K562 (cell line): ENCODE data around the gene MED15. TPM values are rescaled to one million over a fixed set of nuclear protein-coding genes. Genes with fewer than 3 reads are reported as not detected.

Source experiments
- ATAC-seq: fragments of 200-7000 bp; cut with Tn5 transposase; 3 replicates; pipeline ENCODE4 v1.9.1; 2020; ENCODE audit warnings: moderate library complexity
- BruUV-seq: library from RNA; stranded (reverse); fragments of 400-500 nt; replicated peaks from 2 replicates; lab custom pipeline; 2021; lab: Mats Ljungman, UMichigan
- CTCF ChIA-PET: fragments of 300-600 bp; formaldehyde crosslinking; extraction: SDS; loops from one replicate; lab custom pipeline; 2021; ENCODE audit warnings: low intra/inter-chr PET ratio; lab: Yijun Ruan, JAX
- POLR2A ChIA-PET: fragments of 300-600, 350-650 bp; sonication (Branson Sonifier 250); formaldehyde crosslinking; extraction: SDS; loops from one replicate; lab custom pipeline; 2021; ENCODE audit warnings: antibody characterized with exemption, inconsistent platforms; lab: Yijun Ruan, JAX
- DNase-seq, 4 experiments: peaks; one replicate each; pipeline versions ENCODE4 v3.0.0 to v3.0.0-alpha.2; 2011 to 2018; ENCODE audit warnings: low spot score in 3 of 4, mixed read lengths in 3 of 4; ENCODE audit errors: extremely low read depth in 1 of 4
- FAIRE-seq: peaks from 2 replicates; lab custom pipeline; 2011; peaks lifted over from hg19 to GRCh38; lab: Jason Lieb, UNC
- H2AFZ ChIP-seq: 2 replicates; pipeline ENCODE4 v1.6.0; 2011; ENCODE audit warnings: low read depth, low read length, control low read depth, inconsistent platforms
- H3K27ac ChIP-seq: fragments of 200-600 bp; 3 replicates; pipeline ENCODE4 v1.8.0; 2011; ENCODE audit warnings: low read depth, mild to moderate bottlenecking, control low read depth, inconsistent platforms, low read length, moderate library complexity, mixed read lengths; ENCODE audit errors: extremely low read depth
- H3K27me3 ChIP-seq, 2 experiments: fragments of 300-600 bp in 1 of 2; 2 replicates in 1 of 2; 3 replicates in 1 of 2; pipeline versions ENCODE4 v1.6.0 to v1.8.0; 2011; ENCODE audit warnings: inconsistent platforms in 2 of 2, low read length in 2 of 2, mild to moderate bottlenecking in 1 of 2, mixed read lengths in 1 of 2, moderate library complexity in 1 of 2; ENCODE audit not compliant: control insufficient read depth in 2 of 2, insufficient read depth in 2 of 2
- H3K36me3 ChIP-seq: fragments of 300-600 bp; 3 replicates; pipeline ENCODE4 v1.8.0; 2011; ENCODE audit warnings: mild to moderate bottlenecking, low read length, inconsistent platforms; ENCODE audit not compliant: control insufficient read depth, insufficient read depth
- H3K4me1 ChIP-seq, 2 experiments: fragments of 200-600 bp in 1 of 2; replicated peaks in 1 of 2; 2 replicates in 1 of 2; 3 replicates in 1 of 2; pipeline versions ENCODE4 v1.5.1 to v1.8.0; 2011; ENCODE audit warnings: inconsistent platforms in 2 of 2, low read length in 2 of 2, mild to moderate bottlenecking in 1 of 2, mixed read lengths in 1 of 2, moderate library complexity in 1 of 2; ENCODE audit not compliant: control insufficient read depth in 2 of 2, insufficient read depth in 2 of 2
- H3K4me2 ChIP-seq: 2 replicates; pipeline ENCODE4 v1.6.1; 2011; ENCODE audit warnings: low read length, control low read depth, inconsistent platforms, mixed read lengths; ENCODE audit not compliant: insufficient read depth
- H3K4me3 ChIP-seq: fragments of 200-600 bp; sonication (generic), shearing (Covaris generic); 2 replicates; pipeline ENCODE4 v1.5.1; 2016; ENCODE audit warnings: control low read depth, inconsistent platforms
- H3K79me2 ChIP-seq: fragments of 200-600 bp; 3 replicates; pipeline ENCODE4 v1.8.0; 2011; ENCODE audit warnings: low read length, inconsistent platforms; ENCODE audit not compliant: control insufficient read depth, insufficient read depth
- H3K9ac ChIP-seq, 2 experiments: 2 replicates each; pipeline versions ENCODE4 v1.6.0 to v1.6.1; 2011; ENCODE audit warnings: low read depth in 2 of 2, low read length in 2 of 2, control low read depth in 1 of 2, inconsistent platforms in 1 of 2, mild to moderate bottlenecking in 1 of 2, mixed read lengths in 1 of 2; ENCODE audit not compliant: insufficient read depth in 1 of 2
- H3K9me1 ChIP-seq: one replicate; pipeline ENCODE4 v1.6.0; 2011; ENCODE audit warnings: inconsistent platforms, mild to moderate bottlenecking, low read length, moderate library complexity; ENCODE audit not compliant: control insufficient read depth, insufficient read depth
- H3K9me3 ChIP-seq: replicated peaks from 2 replicates; pipeline ENCODE4 v1.5.1; 2011; ENCODE audit warnings: low read depth, low read length, inconsistent platforms; ENCODE audit not compliant: control insufficient read depth, insufficient read depth
- H4K20me1 ChIP-seq: replicated peaks from 2 replicates; pipeline ENCODE4 v1.6.1; 2011; ENCODE audit warnings: low read length, inconsistent platforms, mixed read lengths; ENCODE audit not compliant: control insufficient read depth, insufficient read depth
- BCLAF1 ChIP-seq, 2 experiments: fragments of 450-650 bp in 1 of 2; IDR thresholded peaks; 2 replicates each; pipeline ENCODE4 v1.6.1; 2011 to 2017; ENCODE audit warnings: low read depth in 2 of 2, antibody characterized with exemption in 1 of 2, borderline replicate concordance in 1 of 2, low read length in 1 of 2, mild to moderate bottlenecking in 1 of 2, mixed read lengths in 1 of 2; ENCODE audit not compliant: control insufficient read depth in 1 of 2
- CTCFL ChIP-seq: IDR thresholded peaks from 2 replicates; pipeline ENCODE4 v1.6.1; 2011; ENCODE audit warnings: borderline replicate concordance, low read depth, mild to moderate bottlenecking, moderate library complexity, low read length; ENCODE audit not compliant: insufficient read depth, poor library complexity, severe bottlenecking
- CUX1 ChIP-seq: fragments of 200-800 bp; sonication (Bioruptor generic); IDR thresholded peaks from 2 replicates; pipeline ENCODE4 v1.6.1; 2016; ENCODE audit warnings: missing genetic modification characterization, missing compliant biosample characterization
- EGR1 ChIP-seq: fragments of 450-650 bp; conservative IDR thresholded peaks from 2 replicates; pipeline ENCODE4 v1.6.1; 2017; ENCODE audit warnings: mild to moderate bottlenecking
- HIVEP1 ChIP-seq: fragments of 250-450 bp; sonication (Bioruptor Pico); IDR thresholded peaks from 2 replicates; pipeline ENCODE4 v1.4.0; 2020; ENCODE audit warnings: mild to moderate bottlenecking
- NFIX ChIP-seq: fragments of 250-450 bp; sonication (Bioruptor Pico); IDR thresholded peaks from 2 replicates; pipeline ENCODE4 v1.4.0; 2020; ENCODE audit warnings: low read depth, mild to moderate bottlenecking, moderate library complexity
- ZNF274 ChIP-seq: IDR thresholded peaks from 2 replicates; pipeline ENCODE4 v1.6.1; 2011; ENCODE audit warnings: low read depth, mild to moderate bottlenecking, low read length, moderate library complexity, borderline replicate concordance
- ZNF655 ChIP-seq: fragments of 250-450 bp; sonication (Bioruptor Pico); IDR thresholded peaks from 2 replicates; pipeline ENCODE4 v1.5.0; 2021
- ZNF717 ChIP-seq: fragments of 250-450 bp; sonication (Bioruptor Pico); IDR thresholded peaks from 2 replicates; pipeline ENCODE4 v1.5.0; 2021
- WGBS: fragments of 100-300 bp; shearing (Covaris generic); methylation state at CpG from one replicate; pipeline ENCODE4 v1.1.6; 2016; ENCODE audit warnings: low coverage, mixed read lengths; ENCODE audit not compliant: insufficient coverage; ENCODE audit errors: missing lambda C conversion rate; 5-methylcytosine and 5-hydroxymethylcytosine counted together
- in situ Hi-C: fragments of 300-500 bp; cut with MboI; formaldehyde crosslinking; loops from 4 replicates; pipeline ENCODE4 v1.15.0; 2018; ENCODE audit warnings: inconsistent platforms, mixed read lengths
- intact Hi-C: fragments of 100-400 bp; cut with micrococcal nuclease; formaldehyde crosslinking; loops from 2 replicates; pipeline ENCODE4 v1.14.2; 2022
- polyA plus RNA-seq, 8 experiments: library from polyadenylated mRNA; depleted of rRNA in 4 of 8; stranded (reverse) in 5 of 8; unstranded in 3 of 8; fragments of >200 nt; fragmentation: Nextera tagmentation in 2 of 8; fragmentation: Illumina TruSeq in 1 of 8; extraction: Ambion mirVana in 2 of 8; extraction: Trizol in 1 of 8; gene quantifications; 2 replicates each; pipeline versions ENCODE4 v1.2.1 to v1.2.3, GENCODE V29; 2011 to 2014; ENCODE audit warnings: inconsistent platforms in 1 of 8, missing spikeins in 1 of 8
- total RNA-seq, 7 experiments: library from RNA; depleted of rRNA in 6 of 7; stranded (reverse); fragments of >200 nt in 6 of 7; fragmentation: Illumina TruSeq in 2 of 7; extraction: Trizol in 2 of 7; gene quantifications; 2 replicates each; pipeline versions ENCODE4 v1.2.1 to v1.2.3, GENCODE V29; 2011 to 2021; ENCODE audit warnings: low replicate concordance in 1 of 7

MED15 gene
- total and polyA plus RNA-seq, 9 of the 15 experiments (the other 6 are each of a cell fraction or from before 2014, with no cell fraction given), result 4.0 to 271 (median 60.1) TPM

GRCh38 chr22:20475115-20475436 lies 32.3 kb upstream of the MED15 start:
- Histone ChIP-seq H3K27ac (no peak overlapping the region), H3K27me3 (no peaks in the 10 kb centered on the region), H3K4me2 (no peak overlapping the region), H3K79me2 (no peaks in the 10 kb centered on the region), H2AFZ (no peak overlapping the region), H3K4me3 (no peak overlapping the region), H3K9ac (no peak overlapping the region), H3K9me1 (no peaks in the 10 kb centered on the region), H3K36me3 (peaks cover 3% of the 10 kb centered on the region; the same call in 1 of the 3 replicates), H4K20me1 (peaks cover 16% of the 10 kb centered on the region), H3K9me3 (no peaks in the 10 kb centered on the region), H3K4me1 (peaks cover 3 to 6% of the 10 kb centered on the region in 2 experiments; a peak in 3 of 5 replicates)
- DNase-seq (no peak), FAIRE-seq (no peak), ATAC-seq (no peak)
- BruUV-seq, result no TSS peak
- intact Hi-C loops (no loop called here), in situ Hi-C loops (no loop called here)
- ChIA-PET CTCF (no interaction called here), POLR2A (interaction anchor here (1.0 to 5.6 kb wide), 5 partner anchors 9 to 81 kb away, joined by 3 to 46 read pairs (median 6); no protein-coding TSS in a partner anchor)
- 46% methylated on average over 4 of the region's 4 CpGs for WGBS
- TF ChIP-seq NFIX (no peak), BCLAF1 (IDR thresholded peaks at IDR 0.05; ENCODE audit: borderline replicate concordance in 1 of 2, control insufficient read depth in 1 of 2, low read depth in 2 of 2, low read length in 1 of 2) (no peak), HIVEP1 (CRISPR knock-in tag) (no peak), ZNF274 (no peak), CUX1 (CRISPR knock-in tag) (0 out of 2 replicates have a peak, but pooled peaks have one; percentile 28), ZNF717 (CRISPR knock-in tag) (peak; percentile 40; the same call in 1 of the 2 replicates), EGR1 (no peak), ZNF655 (CRISPR knock-in tag) (no peak), CTCFL (no peak)
